AG08396 (cell line): ENCODE measurements around the gene DDR2.
"Not testable (repeated sequence)": the region's sequence is repeated elsewhere in the genome, so short reads cannot be mapped to it uniquely, and the experiment has no call there.

Experiments used
- DNase-seq: peaks from one replicate; pipeline ENCODE4 v3.0.0; 2012; ENCODE audit warnings: low spot score, mixed read lengths

The DDR2 gene

GRCh38 chr1:162779043-162779442, 146.8 kb downstream of the DDR2 start:
- no peak for DNase-seq

GRCh38 chr1:162782671-162783070, 150.4 kb downstream of the DDR2 start:
- DNase-seq: no peak

GRCh38 chr1:162784926-162785325, 152.7 kb downstream of the DDR2 start:
- not testable (repeated sequence) for DNase-seq

GRCh38 chr1:162788783-162789182, 156.5 kb downstream of the DDR2 start:
- DNase-seq: not testable (repeated sequence)

GRCh38 chr1:162790303-162790984, 158.2 kb downstream of the DDR2 start, which contains the start of gene HSD17B7:
Gene HSD17B7, plus strand, starts transcription at chr1:162790702. Its CDS starts 99 bp downstream, at chr1:162790801.
- not testable (repeated sequence) for DNase-seq

- not testable (repeated sequence) for DNase-seq
Observed at GRCh38 chr1:162790985-162791357, 158.7 kb downstream of the DDR2 start.

- DNase-seq: not testable (repeated sequence)
Observed at GRCh38 chr1:162794284-162794683, 162.0 kb downstream of the DDR2 start.

- not testable (repeated sequence) for DNase-seq
Observed at GRCh38 chr1:162796617-162797279, 164.5 kb downstream of the DDR2 start.

- DNase-seq: peak; percentile 35
Observed at GRCh38 chr1:162799995-162800830, 167.9 kb downstream of the DDR2 start.

GRCh38 chr1:162807503-162807902, 175.2 kb downstream of the DDR2 start:
- DNase-seq: not testable (repeated sequence)

- DNase-seq: not testable (repeated sequence)
Observed at GRCh38 chr1:162812357-162812756, 180.1 kb downstream of the DDR2 start.

GRCh38 chr1:162818136-162818535, 185.9 kb downstream of the DDR2 start:
- DNase-seq: not testable (repeated sequence)

GRCh38 chr1:162818666-162819065, 186.4 kb downstream of the DDR2 start:
- DNase-seq: not testable (repeated sequence)

- DNase-seq: peak; percentile 45
Observed at GRCh38 chr1:162822391-162823200, 190.3 kb downstream of the DDR2 start.

- no peak for DNase-seq
Observed at GRCh38 chr1:162823231-162823630, 191.0 kb downstream of the DDR2 start.

- DNase-seq: no peak
Observed at GRCh38 chr1:162823771-162824525, 191.7 kb downstream of the DDR2 start.

- no peak for DNase-seq
Observed at GRCh38 chr1:162829268-162829667, 197.0 kb downstream of the DDR2 start.

GRCh38 chr1:162832470-162832869, 200.2 kb downstream of the DDR2 start:
- no peak for DNase-seq

GRCh38 chr1:162835157-162835899, 203.1 kb downstream of the DDR2 start:
- DNase-seq: no peak
